Central memory CD4-positive, alpha-beta T cell (primary cell): ENCODE results near the gene NUP98.

ENCODE experiments used
- DNase-seq: peaks from one replicate; pipeline ENCODE4 v3.0.0; 2022

NUP98 gene

GRCh38 chr11:3637201-3637600, 160.2 kb downstream of the NUP98 start:
- DNase-seq: no peak

GRCh38 chr11:3635641-3636375, 161.5 kb downstream of the NUP98 start:
- DNase-seq: no peak

- DNase-seq: no peak
Measured at GRCh38 chr11:3632070-3632660, 165.2 kb downstream of the NUP98 start.

DNA sequence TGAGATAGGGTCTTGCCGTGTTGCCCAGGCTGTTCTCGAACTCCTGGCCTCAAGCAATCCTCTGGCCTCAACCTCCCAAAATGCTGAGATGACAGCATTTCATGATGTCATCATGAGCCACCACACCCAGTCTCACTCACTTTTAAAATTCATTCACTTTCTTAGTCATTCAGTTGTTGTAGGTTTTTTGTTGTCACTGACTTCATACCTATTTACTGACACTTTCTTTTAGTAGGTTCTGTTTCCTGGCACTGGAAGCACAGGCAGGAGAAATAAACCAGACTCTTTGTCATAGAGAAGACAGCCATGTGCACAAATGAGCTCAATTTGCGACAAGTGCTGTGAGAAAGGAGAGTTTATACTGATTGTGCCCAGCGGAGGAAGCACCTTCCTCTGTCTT, 166.0 kb downstream of the NUP98 start:
- no peak for DNase-seq

DNA sequence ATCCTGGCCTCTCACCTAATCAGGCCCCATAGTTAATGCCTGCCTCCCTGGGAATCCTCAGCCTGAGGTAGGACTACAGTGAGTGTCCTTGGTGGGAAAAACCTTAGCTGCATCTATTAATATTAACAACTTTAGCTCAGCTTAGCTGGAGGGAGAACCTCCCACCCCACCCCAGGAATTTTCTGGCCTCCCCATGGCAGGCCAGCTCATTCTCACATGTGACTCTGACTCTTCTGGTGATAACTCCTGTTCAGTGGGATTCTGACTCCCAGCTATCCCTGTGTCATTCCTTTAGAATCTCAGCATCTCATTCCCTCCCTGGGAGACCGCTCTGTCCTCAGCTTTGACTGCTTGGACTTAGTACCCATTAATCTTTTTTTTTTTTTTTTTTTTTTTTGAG, 170.1 kb downstream of the NUP98 start:
- no peak for DNase-seq

DNA sequence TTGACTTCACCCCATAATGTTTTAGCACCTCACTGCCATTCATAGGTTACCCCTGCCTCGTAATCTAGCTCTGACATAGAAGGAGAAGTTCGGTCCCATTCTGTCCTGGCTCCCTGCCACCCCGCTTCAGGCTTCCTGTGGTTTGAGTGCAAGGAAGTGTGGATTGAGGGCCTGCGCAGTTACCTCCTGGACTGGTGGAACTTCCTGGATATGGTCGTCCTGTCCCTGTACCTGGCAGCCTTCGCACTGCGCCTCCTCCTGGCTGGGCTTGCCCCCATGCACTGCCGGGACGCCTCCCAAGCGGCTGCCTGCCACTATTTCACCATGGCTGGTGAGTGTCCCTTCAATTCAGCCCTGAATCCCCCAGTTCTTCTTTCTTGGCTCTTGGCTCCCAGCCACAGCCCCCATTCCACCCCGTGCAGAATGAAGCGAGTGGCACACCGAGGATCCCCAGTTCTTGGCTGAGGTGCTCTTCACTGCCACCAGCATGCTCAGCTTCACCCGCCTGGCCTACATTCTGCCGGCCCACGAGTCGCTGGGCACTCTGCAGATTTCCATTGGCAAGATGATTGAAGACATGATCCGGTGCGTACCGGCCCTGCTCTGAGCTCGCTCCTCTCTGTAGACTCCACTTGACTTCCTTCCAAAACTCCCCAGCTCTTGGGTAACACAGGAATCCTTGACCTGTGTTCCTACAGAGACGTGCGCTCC, 170.9 kb downstream of the NUP98 start:
- no peak for DNase-seq
